Measurements from ENCODE around the gene TSPYL6.
A peak's percentile ranks its signal among the peaks of the same experiment; 100 is the strongest.

TSPYL6 gene

DNA sequence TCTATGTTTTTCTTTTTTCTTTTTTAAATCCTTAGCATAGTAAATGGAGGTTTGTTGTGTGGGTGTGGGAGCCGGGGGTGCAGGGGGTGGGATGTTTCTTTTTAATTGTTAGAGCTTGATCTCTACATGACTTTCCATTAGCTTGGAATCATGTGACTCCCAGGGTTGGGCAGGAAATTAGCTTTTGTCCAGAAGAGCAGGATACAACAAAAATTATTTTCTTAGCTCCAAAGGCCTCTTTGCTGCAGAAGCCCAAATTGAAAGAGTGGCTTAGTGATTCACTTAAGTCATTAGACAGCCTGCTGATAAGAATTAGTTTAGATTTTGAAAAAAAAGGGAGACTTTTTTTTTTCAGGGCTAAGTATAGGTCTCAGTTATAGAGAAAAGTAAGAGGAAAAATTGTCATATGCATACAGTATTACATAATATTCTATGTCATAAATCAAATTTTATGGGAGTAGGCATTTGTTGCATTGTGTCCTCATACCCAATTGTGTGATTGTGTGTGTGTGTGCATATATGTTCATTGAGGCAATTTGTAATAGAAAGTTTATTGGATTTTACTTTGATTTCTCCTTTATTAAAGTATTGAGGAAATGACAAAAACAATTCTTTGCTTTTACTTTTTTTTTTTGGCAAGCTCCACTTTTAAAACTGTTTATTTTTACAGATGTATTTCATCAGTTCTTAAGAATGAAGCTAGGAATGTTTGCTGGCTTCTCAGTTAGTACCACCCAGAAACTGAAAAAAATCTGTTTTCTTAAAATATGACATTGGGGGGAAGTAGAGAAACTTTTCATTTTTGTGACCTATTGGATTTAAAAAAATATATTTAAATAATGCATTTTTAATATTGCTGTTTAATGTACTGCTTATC lies 47.4 kb downstream of the TSPYL6 start:
- no peak overlapping the region for H3K27ac ChIP-seq (ENCODE audit: low read depth, low read length)
- no peaks in the 10 kb centered on the region for H3K4me1 ChIP-seq (ENCODE audit: control insufficient read depth, low read length)
- H3K4me2 ChIP-seq (ENCODE audit: low read length): no peak overlapping the region

DNA sequence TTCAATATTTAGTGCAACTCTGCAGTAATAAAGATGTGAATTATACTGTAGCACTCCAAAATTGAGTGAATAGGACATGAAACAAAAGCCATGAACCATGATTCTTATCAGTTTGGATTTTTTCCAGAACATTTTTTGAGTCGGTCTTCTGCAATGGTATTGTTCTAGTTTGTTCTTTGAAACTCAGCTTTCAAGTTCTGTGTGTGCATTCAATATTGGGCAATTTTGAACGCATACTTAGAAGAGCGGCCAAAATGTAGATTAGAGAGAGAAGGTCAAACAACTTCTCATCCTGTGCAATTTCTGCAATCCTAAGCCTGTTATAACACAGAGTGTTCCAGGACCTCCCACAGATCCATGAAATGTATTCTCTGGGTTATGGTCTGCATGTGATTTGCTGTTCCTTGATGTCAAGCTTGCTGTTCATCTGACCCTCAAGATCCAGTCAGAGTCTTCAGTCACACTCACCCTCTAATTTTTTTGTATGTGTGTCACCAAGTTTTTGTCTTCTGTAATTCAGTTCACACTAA lies 48.3 kb downstream of the TSPYL6 start:
- Histone ChIP-seq H3K79me2 (ENCODE audit: control insufficient read depth, low read length) (no peaks in the 10 kb centered on the region), H3F3A (ENCODE audit: control insufficient read depth, insufficient read depth) (no peaks in the 10 kb centered on the region), H3K4me2 (ENCODE audit: low read length) (no peak overlapping the region), H3K27me3 (ENCODE audit: control insufficient read depth, low read length) (no peaks in the 10 kb centered on the region), H3K4me3 (ENCODE audit: low read length) (no peak overlapping the region), H3K9me2 (replicated peaks; ENCODE audit: control insufficient read depth, low read length) (no peaks in the 10 kb centered on the region), H3K27ac (ENCODE audit: low read depth, low read length) (no peak overlapping the region), H3K4me1 (ENCODE audit: control insufficient read depth, low read length) (no peaks in the 10 kb centered on the region), H4K20me1 (ENCODE audit: control insufficient read depth, insufficient read depth, low read depth, low read length) (no peaks in the 10 kb centered on the region), H3K36me3 (ENCODE audit: control insufficient read depth, low read length) (no peaks in the 10 kb centered on the region), H3K9me3 (ENCODE audit: control insufficient read depth, insufficient read depth, low read length) (peaks cover 2% of the 10 kb centered on the region; the same call in 1 of the 2 replicates)
- TF ChIP-seq, protein P1, sequence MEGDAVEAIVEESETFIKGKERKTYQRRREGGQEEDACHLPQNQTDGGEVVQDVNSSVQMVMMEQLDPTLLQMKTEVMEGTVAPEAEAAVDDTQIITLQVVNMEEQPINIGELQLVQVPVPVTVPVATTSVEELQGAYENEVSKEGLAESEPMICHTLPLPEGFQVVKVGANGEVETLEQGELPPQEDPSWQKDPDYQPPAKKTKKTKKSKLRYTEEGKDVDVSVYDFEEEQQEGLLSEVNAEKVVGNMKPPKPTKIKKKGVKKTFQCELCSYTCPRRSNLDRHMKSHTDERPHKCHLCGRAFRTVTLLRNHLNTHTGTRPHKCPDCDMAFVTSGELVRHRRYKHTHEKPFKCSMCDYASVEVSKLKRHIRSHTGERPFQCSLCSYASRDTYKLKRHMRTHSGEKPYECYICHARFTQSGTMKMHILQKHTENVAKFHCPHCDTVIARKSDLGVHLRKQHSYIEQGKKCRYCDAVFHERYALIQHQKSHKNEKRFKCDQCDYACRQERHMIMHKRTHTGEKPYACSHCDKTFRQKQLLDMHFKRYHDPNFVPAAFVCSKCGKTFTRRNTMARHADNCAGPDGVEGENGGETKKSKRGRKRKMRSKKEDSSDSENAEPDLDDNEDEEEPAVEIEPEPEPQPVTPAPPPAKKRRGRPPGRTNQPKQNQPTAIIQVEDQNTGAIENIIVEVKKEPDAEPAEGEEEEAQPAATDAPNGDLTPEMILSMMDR (IDR thresholded peaks at IDR 0.05; ENCODE audit: low read depth, low read length, poor library complexity, severe bottlenecking): no peak
- no peak for TF ChIP-seq EZH2phosphoT487 (IDR thresholded peaks at IDR 0.05; ENCODE audit: borderline replicate concordance, low read length)

More for the DNA sequence above, 47.4 kb downstream of the TSPYL6 start:
- TF ChIP-seq EZH2phosphoT487 (IDR thresholded peaks at IDR 0.05; ENCODE audit: borderline replicate concordance, low read length): no peak
- TF ChIP-seq, protein P1 (IDR thresholded peaks at IDR 0.05; ENCODE audit: low read depth, low read length, poor library complexity, severe bottlenecking): no peak
- Histone ChIP-seq H3K27me3 (ENCODE audit: control insufficient read depth, low read length) (no peaks in the 10 kb centered on the region), H3K79me2 (ENCODE audit: control insufficient read depth, low read length) (no peaks in the 10 kb centered on the region), H3K36me3 (ENCODE audit: control insufficient read depth, low read length) (no peaks in the 10 kb centered on the region), H4K20me1 (ENCODE audit: control insufficient read depth, insufficient read depth, low read depth, low read length) (no peaks in the 10 kb centered on the region), H3K9me2 (replicated peaks; ENCODE audit: control insufficient read depth, low read length) (no peaks in the 10 kb centered on the region), H3K4me3 (ENCODE audit: low read length) (no peak overlapping the region), H3K9me3 (ENCODE audit: control insufficient read depth, insufficient read depth, low read length) (no peaks in the 10 kb centered on the region), H3F3A (ENCODE audit: control insufficient read depth, insufficient read depth) (no peaks in the 10 kb centered on the region)

GRCh38 chr2:54206596-54206995 lies 49.4 kb downstream of the TSPYL6 start:
- H3K4me3 ChIP-seq (ENCODE audit: low read length): no peak overlapping the region
- H3K27ac ChIP-seq (ENCODE audit: low read depth, low read length): no peak overlapping the region
- no peaks in the 10 kb centered on the region for H3K36me3 ChIP-seq (ENCODE audit: control insufficient read depth, low read length)
- no peaks in the 10 kb centered on the region for H3K9me2 ChIP-seq (replicated peaks; ENCODE audit: control insufficient read depth, low read length)
- no peaks in the 10 kb centered on the region for H3K4me1 ChIP-seq (ENCODE audit: control insufficient read depth, low read length)
- H3K9me3 ChIP-seq (ENCODE audit: control insufficient read depth, insufficient read depth, low read length): peaks cover 3% of the 10 kb centered on the region; the same call in 1 of the 2 replicates
- H3F3A ChIP-seq (ENCODE audit: control insufficient read depth, insufficient read depth): no peaks in the 10 kb centered on the region
- H4K20me1 ChIP-seq (ENCODE audit: control insufficient read depth, insufficient read depth, low read depth, low read length): no peaks in the 10 kb centered on the region
- no peak overlapping the region for H3K4me2 ChIP-seq (ENCODE audit: low read length)
- TF ChIP-seq, protein P1 (IDR thresholded peaks at IDR 0.05; ENCODE audit: low read depth, low read length, poor library complexity, severe bottlenecking): peak; percentile 76
- TF ChIP-seq EZH2phosphoT487 (IDR thresholded peaks at IDR 0.05; ENCODE audit: borderline replicate concordance, low read length): no peak
- H3K79me2 ChIP-seq (ENCODE audit: control insufficient read depth, low read length): no peaks in the 10 kb centered on the region
- no peaks in the 10 kb centered on the region for H3K27me3 ChIP-seq (ENCODE audit: control insufficient read depth, low read length)
